Fibroblast of lung (primary cell): ENCODE measurements around the gene THAP7. TPM values are rescaled to one million over a fixed set of nuclear protein-coding genes. Genes with fewer than 3 reads are reported as not detected.

ENCODE experiments used
- DNase-seq, 2 donors: peaks; one replicate each; pipeline versions ENCODE4 v3.0.0 to v3.0.0-alpha.2; 2010; ENCODE audit warnings: low read depth in 2 of 2
- H2AFZ ChIP-seq: 2 replicates; pipeline ENCODE4 v1.5.1; 2012; ENCODE audit warnings: low read length, control low read depth, inconsistent platforms
- H3K27ac ChIP-seq: 2 replicates; pipeline ENCODE4 v1.5.1; 2011; ENCODE audit warnings: low read length, control low read depth; ENCODE audit not compliant: insufficient read depth
- H3K27me3 ChIP-seq: 2 replicates; pipeline ENCODE4 v1.5.1; 2011; ENCODE audit warnings: mild to moderate bottlenecking, low read length; ENCODE audit not compliant: control insufficient read depth, insufficient read depth
- H3K36me3 ChIP-seq: 2 replicates; pipeline ENCODE4 v1.5.1; 2011; ENCODE audit warnings: low read length; ENCODE audit not compliant: control insufficient read depth, insufficient read depth
- H3K4me1 ChIP-seq: 2 replicates; pipeline ENCODE4 v1.5.1; 2011; ENCODE audit warnings: low read length; ENCODE audit not compliant: control insufficient read depth, insufficient read depth; ENCODE audit errors: extremely low read depth
- H3K4me2 ChIP-seq: 2 replicates; pipeline ENCODE4 v1.5.1; 2011; ENCODE audit warnings: low read length, control low read depth; ENCODE audit not compliant: insufficient read depth; ENCODE audit errors: extremely low read depth
- H3K4me3 ChIP-seq, 4 experiments: fragments of 200-600 bp in 1 of 4; sonication (generic) in 1 of 4; replicated peaks in 1 of 4; 2 replicates each; pipeline ENCODE4 v1.5.1; 2011 to 2016; ENCODE audit warnings: low read length in 4 of 4, low read depth in 3 of 4, mild to moderate bottlenecking in 3 of 4, control low read depth in 2 of 4, inconsistent platforms in 1 of 4, mixed read lengths in 1 of 4; ENCODE audit not compliant: insufficient read depth in 1 of 4; ENCODE audit errors: control extremely low read depth in 1 of 4
- H3K79me2 ChIP-seq: 2 replicates; pipeline ENCODE4 v1.5.1; 2012; ENCODE audit warnings: mild to moderate bottlenecking, low read length, inconsistent platforms; ENCODE audit not compliant: control insufficient read depth, insufficient read depth
- H3K9ac ChIP-seq: 2 replicates; pipeline ENCODE4 v1.5.1; 2011; ENCODE audit warnings: mild to moderate bottlenecking, low read length, control low read depth; ENCODE audit not compliant: insufficient read depth
- H3K9me3 ChIP-seq: 2 replicates; pipeline ENCODE4 v1.5.1; 2012; ENCODE audit warnings: low read depth, low read length; ENCODE audit not compliant: control insufficient read depth, insufficient read depth
- H4K20me1 ChIP-seq: 2 replicates; pipeline ENCODE4 v1.5.1; 2011; ENCODE audit warnings: low read length; ENCODE audit not compliant: control insufficient read depth, insufficient read depth; ENCODE audit errors: extremely low read depth
- EZH2 ChIP-seq: IDR thresholded peaks from 2 replicates; pipeline ENCODE4 v1.5.1; 2012; ENCODE audit warnings: low read length, control low read depth, mild to moderate bottlenecking; ENCODE audit errors: missing control alignments
- polyA plus RNA-seq, 2 donors: library from polyadenylated mRNA; depleted of rRNA in 1 of 2; stranded (reverse) in 1 of 2; unstranded in 1 of 2; fragments of >200 nt; gene quantifications; 2 replicates each; pipeline ENCODE4 v1.2.1, GENCODE V29; 2011 to 2012; ENCODE audit warnings: missing spikeins in 1 of 2
- total RNA-seq: library from RNA; depleted of rRNA; stranded (reverse); fragments of >200 nt; gene quantifications from 2 replicates; pipeline ENCODE4 v1.2.1, GENCODE V29; 2014
- TF ChIP-seq, protein P1 (sequence below), 2 donors: IDR thresholded peaks in 1 of 2; conservative IDR thresholded peaks in 1 of 2; 1 replicate in 1 of 2; 2 replicates in 1 of 2; pipeline ENCODE4 v1.5.1; 2011 to 2012; ENCODE audit warnings: low read length in 2 of 2, control low read depth in 1 of 2, inconsistent platforms in 1 of 2, low read depth in 1 of 2, mild to moderate bottlenecking in 1 of 2

The THAP7 gene
- total and polyA plus RNA-seq, 2 donors (not counting 1 experiment from before 2014, with no cell fraction given) = 15.7 to 26.3 TPM

DNA sequence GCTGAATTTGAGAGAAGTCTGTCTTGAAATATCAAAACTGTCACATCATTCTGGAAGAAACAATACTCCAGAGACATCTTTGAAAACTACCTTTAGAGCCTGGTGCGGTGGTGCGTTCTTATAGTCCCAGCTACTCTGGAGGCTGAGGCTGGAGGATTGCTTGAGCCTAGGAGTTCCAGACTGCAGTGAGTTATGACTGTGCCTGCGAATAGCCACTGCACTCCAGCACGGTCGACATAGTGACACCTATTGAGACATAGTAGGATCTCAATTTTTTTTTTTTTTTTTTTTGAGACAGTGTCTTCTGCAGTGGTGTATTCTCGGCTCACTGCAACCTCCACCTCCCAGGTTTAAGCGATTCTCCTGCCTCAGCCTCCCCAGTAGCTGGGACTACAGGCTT is 46.4 kb downstream of the THAP7 start:
- H3K4me1 ChIP-seq = no peaks in the 10 kb centered on the region
- peaks cover 11% of the 10 kb centered on the region for H3K36me3 ChIP-seq
- no peak overlapping the region for H3K27ac ChIP-seq
- H2AFZ ChIP-seq = no peak overlapping the region
- no peaks in the 10 kb centered on the region for H3K9me3 ChIP-seq
- no peaks in the 10 kb centered on the region for H3K27me3 ChIP-seq
- TF ChIP-seq EZH2 = no peak
- TF ChIP-seq, protein P1, sequence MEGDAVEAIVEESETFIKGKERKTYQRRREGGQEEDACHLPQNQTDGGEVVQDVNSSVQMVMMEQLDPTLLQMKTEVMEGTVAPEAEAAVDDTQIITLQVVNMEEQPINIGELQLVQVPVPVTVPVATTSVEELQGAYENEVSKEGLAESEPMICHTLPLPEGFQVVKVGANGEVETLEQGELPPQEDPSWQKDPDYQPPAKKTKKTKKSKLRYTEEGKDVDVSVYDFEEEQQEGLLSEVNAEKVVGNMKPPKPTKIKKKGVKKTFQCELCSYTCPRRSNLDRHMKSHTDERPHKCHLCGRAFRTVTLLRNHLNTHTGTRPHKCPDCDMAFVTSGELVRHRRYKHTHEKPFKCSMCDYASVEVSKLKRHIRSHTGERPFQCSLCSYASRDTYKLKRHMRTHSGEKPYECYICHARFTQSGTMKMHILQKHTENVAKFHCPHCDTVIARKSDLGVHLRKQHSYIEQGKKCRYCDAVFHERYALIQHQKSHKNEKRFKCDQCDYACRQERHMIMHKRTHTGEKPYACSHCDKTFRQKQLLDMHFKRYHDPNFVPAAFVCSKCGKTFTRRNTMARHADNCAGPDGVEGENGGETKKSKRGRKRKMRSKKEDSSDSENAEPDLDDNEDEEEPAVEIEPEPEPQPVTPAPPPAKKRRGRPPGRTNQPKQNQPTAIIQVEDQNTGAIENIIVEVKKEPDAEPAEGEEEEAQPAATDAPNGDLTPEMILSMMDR (conservative IDR thresholded peaks at IDR 0.05 in 1 of 2, IDR thresholded peaks at IDR 0.05 in 1 of 2; ENCODE audit: low read depth in 1 of 2, low read length in 2 of 2) = no peak
- H3K4me3 ChIP-seq = no peak overlapping the region
- H3K4me2 ChIP-seq = no peak overlapping the region
- no peaks in the 10 kb centered on the region for H4K20me1 ChIP-seq
- no peak overlapping the region for H3K9ac ChIP-seq
- H3K79me2 ChIP-seq = peaks cover 6% of the 10 kb centered on the region
- DNase-seq = no peak

DNA sequence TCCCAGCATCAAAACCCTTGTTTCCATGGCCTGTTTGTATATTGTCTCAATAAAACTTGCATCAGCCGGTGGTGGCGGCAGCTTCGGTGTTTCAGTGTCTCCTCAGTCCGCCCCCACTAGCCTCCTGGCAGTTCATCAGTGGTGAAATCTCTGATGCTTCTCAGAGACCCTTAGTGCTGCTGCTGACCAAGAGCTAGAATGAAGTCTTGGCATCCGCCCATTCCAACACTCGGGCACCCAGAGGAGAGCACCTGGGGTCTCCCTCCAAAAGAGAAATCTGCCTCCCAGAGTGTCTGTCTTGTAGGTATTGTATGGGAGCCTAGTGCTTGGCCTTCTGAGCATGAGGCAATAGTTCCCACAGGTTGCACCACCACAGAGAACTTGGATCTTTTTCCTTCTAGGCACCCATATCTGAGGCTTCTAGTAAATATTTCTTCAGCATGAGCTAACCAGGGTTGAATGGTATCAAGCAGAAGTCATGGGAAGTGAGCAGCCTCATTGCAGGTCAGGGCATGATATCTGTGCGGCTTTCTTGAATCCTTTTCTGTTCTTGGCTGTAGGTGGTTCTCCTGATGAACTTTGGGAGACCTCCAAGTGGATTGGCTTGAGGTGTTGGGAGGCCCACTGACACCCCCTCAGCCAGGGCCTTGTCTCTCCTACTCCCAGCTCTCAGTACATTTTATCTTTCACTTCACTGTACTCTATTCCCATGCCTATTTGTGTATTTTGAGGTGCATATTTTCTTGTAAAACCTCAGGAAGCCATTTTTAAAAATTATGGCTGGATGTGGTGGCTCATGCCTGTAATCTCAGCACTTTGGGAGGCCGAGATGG is 48.0 kb downstream of the THAP7 start:
- H3K79me2 ChIP-seq = peaks cover 12% of the 10 kb centered on the region
- no peak overlapping the region for H3K27ac ChIP-seq
- H3K4me3 ChIP-seq = no peak overlapping the region
- no peaks in the 10 kb centered on the region for H3K27me3 ChIP-seq
- no peaks in the 10 kb centered on the region for H3K9me3 ChIP-seq
- H3K4me1 ChIP-seq = no peaks in the 10 kb centered on the region
- H3K36me3 ChIP-seq = peaks cover 13% of the 10 kb centered on the region
- H4K20me1 ChIP-seq = no peaks in the 10 kb centered on the region
- TF ChIP-seq EZH2 = no peak
- no peak overlapping the region for H3K9ac ChIP-seq
- peak; percentile 8 to 57 for DNase-seq
- no peak overlapping the region for H3K4me2 ChIP-seq
- H2AFZ ChIP-seq = no peak overlapping the region

DNA sequence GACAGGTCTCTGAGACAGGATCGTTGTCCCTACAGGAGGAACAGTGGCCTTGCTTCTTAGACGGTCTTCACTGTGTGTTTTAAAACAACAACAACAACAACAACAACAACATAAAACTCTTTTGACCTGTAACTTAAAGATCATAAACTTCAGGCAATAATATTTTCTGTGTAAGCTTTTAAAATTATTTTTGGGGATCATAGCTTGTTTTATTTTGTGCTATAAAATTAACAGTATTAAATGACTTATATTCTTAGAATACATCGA is 48.6 kb downstream of the THAP7 start:
- no peak overlapping the region for H3K9ac ChIP-seq
- no peak overlapping the region for H3K27ac ChIP-seq
- no peak overlapping the region for H3K4me3 ChIP-seq
- no peaks in the 10 kb centered on the region for H4K20me1 ChIP-seq
- no peaks in the 10 kb centered on the region for H3K9me3 ChIP-seq
- H3K79me2 ChIP-seq = peaks cover 19% of the 10 kb centered on the region
- no peak overlapping the region for H2AFZ ChIP-seq
- no peaks in the 10 kb centered on the region for H3K4me1 ChIP-seq
- no peak overlapping the region for H3K4me2 ChIP-seq
- no peak for DNase-seq
- TF ChIP-seq, protein P1 (conservative IDR thresholded peaks at IDR 0.05 in 1 of 2, IDR thresholded peaks at IDR 0.05 in 1 of 2; ENCODE audit: low read depth in 1 of 2, low read length in 2 of 2) = no peak
- TF ChIP-seq EZH2 = no peak
- no peaks in the 10 kb centered on the region for H3K27me3 ChIP-seq
- H3K36me3 ChIP-seq = peaks cover 13% of the 10 kb centered on the region
